Fibroblast of skin of abdomen (primary cell): ENCODE measurements around the gene SLC16A7. TPM values are rescaled to one million over a fixed set of nuclear protein-coding genes. Genes with fewer than 3 reads are reported as not detected.
"Not testable (repeated sequence)": the region's sequence is repeated elsewhere in the genome, so short reads cannot be mapped to it uniquely, and the experiment has no call there.

Source experiments
- DNase-seq: peaks from one replicate; pipeline ENCODE4 v3.0.0-alpha.2; 2013
- polyA plus RNA-seq, 2 experiments: library from polyadenylated mRNA; unstranded; fragments of 120-200 nt; gene quantifications; one replicate each; pipeline ENCODE4 v1.2.1, GENCODE V29; 2013; ENCODE audit not compliant: insufficient read length in 2 of 2

SLC16A7 gene, protein sequence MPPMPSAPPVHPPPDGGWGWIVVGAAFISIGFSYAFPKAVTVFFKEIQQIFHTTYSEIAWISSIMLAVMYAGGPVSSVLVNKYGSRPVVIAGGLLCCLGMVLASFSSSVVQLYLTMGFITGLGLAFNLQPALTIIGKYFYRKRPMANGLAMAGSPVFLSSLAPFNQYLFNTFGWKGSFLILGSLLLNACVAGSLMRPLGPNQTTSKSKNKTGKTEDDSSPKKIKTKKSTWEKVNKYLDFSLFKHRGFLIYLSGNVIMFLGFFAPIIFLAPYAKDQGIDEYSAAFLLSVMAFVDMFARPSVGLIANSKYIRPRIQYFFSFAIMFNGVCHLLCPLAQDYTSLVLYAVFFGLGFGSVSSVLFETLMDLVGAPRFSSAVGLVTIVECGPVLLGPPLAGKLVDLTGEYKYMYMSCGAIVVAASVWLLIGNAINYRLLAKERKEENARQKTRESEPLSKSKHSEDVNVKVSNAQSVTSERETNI
- 9.3 TPM for polyA plus RNA-seq (2013, experiment 1 of 2; ENCODE audit: insufficient read length)
- 9.4 TPM for polyA plus RNA-seq (2013, experiment 2 of 2; ENCODE audit: insufficient read length)

- DNase-seq, result peak; percentile 98
Measured at GRCh38 chr12:59595883-59596540, at the start of gene SLC16A7. Gene SLC16A7 (plus strand): TSS chr12:59596029. CDS start chr12:59704802, 108,773 bp downstream.

DNA sequence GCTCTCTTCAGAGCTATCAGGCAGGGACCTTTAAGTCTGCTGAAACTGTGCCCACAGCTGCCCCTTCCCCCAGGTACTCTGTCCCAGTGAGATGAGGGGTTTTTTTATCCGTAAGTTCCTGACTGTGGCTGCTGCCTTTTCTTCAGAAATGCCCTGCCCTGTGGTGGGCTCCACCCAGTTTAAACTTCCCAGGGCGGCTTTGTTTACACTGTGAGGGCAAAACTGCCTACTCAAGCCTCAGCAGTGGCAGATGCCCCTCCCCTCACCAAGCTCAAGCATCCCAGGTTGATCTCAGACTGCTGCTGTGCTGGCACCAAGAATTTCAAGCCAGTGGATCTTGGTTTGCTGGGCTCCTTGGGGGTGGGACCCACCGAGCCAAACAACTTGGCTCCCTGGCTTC is 46.9 kb upstream of the SLC16A7 start:
- no peak for DNase-seq

DNA sequence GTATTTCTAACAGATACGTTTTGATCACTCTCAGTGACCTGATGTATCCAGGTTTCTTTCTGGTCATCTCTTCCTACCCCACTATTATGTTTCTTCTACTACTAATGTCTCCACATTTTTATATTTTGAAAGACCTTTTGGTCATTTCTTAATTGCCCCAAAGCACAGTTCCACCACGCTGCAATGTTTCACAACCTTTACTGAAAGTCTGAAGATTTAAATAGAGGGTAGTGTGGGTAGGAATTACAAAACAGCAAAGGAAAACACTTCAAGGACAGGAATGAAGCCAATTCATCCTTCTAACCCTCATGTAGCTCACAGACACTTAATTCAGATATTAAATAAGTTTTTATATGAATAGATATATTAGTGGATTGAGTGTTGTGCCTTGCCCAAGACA is 36.1 kb upstream of the SLC16A7 start:
- DNase-seq, result no peak

DNA sequence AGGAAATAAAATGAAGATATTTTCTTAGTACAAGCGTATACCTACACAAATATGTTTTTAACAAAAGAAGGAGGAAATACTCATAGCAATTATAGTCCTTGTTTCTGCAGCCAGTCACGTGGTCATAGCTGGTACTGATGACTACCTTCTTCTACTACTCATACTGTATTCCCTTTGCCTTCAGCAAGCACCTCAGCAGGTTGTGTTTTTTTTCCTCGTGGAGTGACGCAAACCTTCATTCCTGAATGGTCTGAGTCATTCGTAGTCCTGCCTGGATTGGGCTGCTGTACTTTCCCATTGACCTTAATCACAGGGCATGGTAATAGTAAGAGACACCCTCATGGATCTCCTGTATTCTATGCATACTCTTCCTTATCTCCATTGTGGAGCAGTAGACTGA is 25.7 kb upstream of the SLC16A7 start:
- DNase-seq, result no peak

DNA sequence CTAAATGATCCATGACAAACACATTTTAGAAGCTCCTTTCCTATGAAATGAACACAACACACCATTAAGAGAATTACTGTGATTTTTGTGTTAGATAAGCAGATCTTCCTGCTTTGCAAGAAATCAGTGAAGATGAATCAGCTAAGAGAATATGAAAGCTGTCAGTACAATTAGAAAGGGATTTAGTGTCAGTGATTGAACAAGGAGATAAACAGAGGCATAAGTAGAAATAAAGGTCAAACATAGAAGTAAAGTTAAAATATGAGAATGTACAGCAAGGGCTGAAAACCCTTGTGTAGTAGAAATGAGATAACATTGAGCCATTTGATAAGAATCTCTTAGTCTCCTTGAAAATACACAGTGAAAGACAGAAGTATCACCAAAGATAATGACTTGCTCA is 21.4 kb upstream of the SLC16A7 start:
- DNase-seq, result no peak

DNA sequence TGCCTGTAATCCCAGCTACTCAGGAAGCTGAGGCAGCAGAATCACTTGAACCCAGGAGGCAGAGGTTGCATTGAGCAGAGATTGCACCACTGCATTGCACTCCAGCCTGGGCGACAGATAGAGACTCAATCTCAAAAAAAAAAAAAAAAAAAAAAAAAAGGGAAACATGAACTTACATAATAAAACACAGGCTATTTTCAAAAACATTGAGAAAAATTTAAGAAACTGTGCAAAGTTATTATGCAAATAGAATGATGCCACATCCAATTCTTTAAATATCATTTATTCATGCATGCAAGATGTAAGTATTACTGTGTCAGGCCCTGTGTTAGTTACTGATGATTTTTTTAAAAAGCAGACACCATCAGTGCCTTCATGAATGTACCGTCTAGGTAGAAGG is 20.0 kb upstream of the SLC16A7 start:
- DNase-seq, result no peak

DNA sequence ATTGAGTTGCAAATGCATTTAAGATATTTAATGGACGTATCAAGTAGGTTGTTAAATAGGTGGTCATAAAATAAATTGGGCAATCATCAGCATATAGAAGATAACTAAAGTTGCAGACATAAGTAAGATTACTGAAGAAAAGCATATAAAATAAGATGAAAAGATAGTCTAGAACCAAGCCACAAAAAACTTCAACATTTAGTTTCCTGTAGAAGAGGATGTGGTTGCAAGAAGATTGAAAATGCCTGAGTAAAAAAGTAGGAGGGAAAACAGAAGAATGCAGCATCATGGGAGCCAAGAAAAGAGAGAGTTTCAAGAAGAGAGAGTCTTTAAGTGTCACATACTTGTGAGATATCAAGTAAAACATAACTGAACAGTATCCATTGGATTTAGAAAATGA is 17.6 kb upstream of the SLC16A7 start:
- DNase-seq, result no peak

- DNase-seq, result no peak
Measured at GRCh38 chr12:59579631-59580030, 16.2 kb upstream of the SLC16A7 start.

DNA sequence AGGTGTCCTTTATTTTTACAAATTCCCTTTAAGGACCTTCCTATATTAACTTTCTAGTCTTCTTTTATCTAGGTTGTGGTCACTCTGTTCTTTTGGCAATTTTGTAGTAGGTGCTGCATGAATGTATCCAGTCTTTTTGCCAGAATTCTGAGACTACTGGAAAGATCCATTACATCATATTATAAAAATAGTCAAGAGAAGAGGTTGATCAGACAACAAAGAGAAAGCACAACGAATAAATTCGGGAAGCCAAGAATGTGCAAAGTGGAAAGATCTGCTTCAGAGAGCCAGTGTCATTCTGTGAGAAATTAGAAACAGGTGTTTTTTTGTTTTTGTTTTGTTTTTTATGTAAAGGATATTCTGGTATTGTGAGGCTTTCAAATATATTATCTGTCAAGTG is 15.8 kb upstream of the SLC16A7 start:
- no peak for DNase-seq

DNA sequence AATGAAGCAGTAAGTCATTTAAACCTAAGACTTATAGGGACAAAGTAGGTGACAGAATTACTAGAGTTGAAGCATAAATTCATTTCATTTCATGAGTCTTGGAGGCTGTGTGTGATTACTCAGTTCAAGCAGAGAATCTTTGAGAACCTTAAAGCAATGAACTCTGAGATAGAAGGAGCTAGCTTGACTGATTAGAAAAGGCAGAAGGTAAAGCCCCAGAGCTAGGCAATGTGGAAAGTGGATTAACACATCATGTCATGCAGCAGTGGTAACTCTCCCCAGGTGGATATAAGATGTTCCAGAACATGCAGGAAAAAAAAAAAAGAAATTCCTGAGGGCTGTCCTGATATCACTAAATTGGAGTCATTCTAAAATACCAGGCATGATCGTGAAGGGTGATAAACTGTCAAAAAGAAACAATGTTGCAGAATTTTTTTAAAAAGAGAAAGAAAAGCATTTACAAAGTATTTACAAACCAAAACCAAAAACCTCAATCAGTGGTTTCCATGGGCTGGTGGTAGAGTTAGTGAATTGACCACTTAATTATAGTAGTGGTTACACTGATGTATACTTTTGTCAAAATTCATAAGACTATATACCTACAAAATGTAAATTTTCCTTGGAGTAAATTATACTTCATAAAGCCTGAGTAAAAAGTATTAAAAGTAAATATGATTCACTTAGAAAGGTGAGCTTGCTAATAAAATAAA is 12.7 kb upstream of the SLC16A7 start:
- no peak for DNase-seq

GRCh38 chr12:59587710-59588109 is 8.1 kb upstream of the SLC16A7 start:
- DNase-seq, result no peak

- DNase-seq, result peak; percentile 80
Measured at GRCh38 chr12:59593761-59594160, 2.1 kb upstream of the SLC16A7 start.

GRCh38 chr12:59594943-59595500 is 807 bp upstream of the SLC16A7 start:
- DNase-seq, result no peak

DNA sequence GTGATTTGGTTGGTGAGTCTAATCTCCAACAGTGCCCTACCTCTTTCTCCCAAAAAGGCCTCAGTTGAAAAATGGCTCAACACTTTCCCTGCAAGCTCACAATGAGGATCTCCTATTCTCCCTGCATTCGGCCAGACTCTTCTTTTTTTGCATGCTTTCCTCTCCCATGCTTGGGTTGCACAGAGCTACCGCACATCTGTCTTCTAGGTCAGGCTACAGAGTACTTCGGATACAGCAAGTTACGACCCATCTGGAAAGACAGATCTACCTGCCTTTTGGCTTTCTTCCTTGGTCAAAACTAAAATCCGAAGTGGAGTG is 305 bp upstream of the SLC16A7 start:
- DNase-seq, result no peak

GRCh38 chr12:59597385-59597781 is 1.6 kb downstream of the SLC16A7 start:
- peak; percentile 96 for DNase-seq

- peak; percentile 25 for DNase-seq
Measured at GRCh38 chr12:59600171-59600570, 4.3 kb downstream of the SLC16A7 start.

GRCh38 chr12:59603754-59604153 is 7.9 kb downstream of the SLC16A7 start:
- no peak for DNase-seq

DNA sequence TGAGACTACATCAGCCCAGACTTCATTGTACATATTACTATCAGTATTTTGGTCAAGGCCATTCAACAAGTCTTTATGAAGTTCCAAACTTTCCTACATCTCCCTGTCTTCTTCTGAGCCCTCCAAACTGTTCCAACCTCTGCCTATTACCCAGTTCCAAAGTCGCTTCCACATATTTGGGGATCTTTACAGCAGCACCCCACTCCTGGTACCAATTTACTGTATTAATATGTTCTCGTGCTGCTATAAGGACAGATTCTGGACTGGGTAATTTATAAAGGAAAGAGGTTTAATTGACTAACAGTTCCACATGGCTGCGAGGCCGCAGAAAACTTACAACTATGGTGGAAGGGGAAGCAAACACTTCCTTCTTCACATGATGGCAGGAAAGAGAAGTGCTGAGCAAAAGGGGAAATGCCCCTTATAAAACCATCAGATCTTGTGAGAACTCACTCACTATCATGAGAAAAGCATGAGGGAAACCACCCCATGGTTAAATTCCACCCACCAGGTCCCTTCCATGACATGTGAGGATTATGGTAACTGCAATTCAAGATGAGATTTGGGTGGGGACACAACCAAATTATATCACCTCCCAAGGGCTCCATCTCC is 17.1 kb downstream of the SLC16A7 start:
- not testable (repeated sequence) for DNase-seq

DNA sequence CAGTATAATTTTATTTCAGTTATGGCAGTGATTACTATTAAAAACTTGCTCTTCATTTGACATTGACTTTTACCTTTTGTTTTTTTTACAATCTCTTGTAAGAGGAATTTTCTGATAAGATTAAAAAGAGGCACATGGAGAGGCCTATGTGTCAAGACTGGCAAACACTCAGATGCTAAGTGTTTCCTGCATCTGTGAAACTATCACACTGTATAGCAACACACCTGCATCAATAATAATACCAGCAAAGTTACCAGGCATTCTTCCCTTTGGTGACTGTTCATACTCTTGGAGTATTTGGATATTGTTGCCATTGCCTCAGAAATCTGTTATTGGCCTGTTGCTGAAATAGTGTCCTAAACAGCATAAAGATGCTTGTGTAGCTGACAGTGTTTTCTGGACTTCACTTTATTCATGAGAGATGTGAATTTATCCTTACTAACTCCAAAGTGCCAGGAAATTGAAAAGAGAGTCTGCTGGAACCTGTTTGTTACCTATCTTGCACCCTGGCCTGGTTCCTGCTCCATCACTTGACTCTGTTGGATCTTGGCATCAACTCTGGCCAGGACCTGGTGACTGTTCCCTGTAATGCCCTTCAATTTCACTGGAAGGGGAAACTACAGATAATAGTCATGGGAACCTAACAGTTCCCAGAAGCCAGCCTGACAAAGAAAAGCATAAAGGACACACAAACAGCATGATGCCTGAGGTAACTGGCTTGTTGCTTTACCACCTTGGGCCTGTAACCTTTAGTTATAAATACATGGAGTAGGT is 19.8 kb downstream of the SLC16A7 start:
- DNase-seq, result no peak

- DNase-seq, result no peak
Measured at GRCh38 chr12:59619461-59620240, 23.8 kb downstream of the SLC16A7 start.

- no peak for DNase-seq
Measured at GRCh38 chr12:59620326-59620725, 24.5 kb downstream of the SLC16A7 start.
